H1 (cell line): ENCODE measurements around the gene NUDC. TPM values are rescaled to one million over a fixed set of nuclear protein-coding genes. Genes with fewer than 3 reads are reported as not detected.

ENCODE experiments used
- CTCF ChIA-PET: fragments of 300-600 bp; sonication (Branson Sonifier 250); formaldehyde crosslinking; loops from one replicate; lab custom pipeline; 2021; ENCODE audit not compliant: partially characterized antibody; lab: Charles Lee
- POLR2A ChIA-PET: fragments of 300-600 bp; sonication (Branson Sonifier 250); formaldehyde crosslinking; loops from one replicate; lab custom pipeline; 2021; ENCODE audit warnings: inconsistent platforms; ENCODE audit not compliant: partially characterized antibody; lab: Charles Lee
- DNase-seq, 2 experiments: peaks; one replicate each; pipeline versions ENCODE4 v3.0.0 to v3.0.0-alpha.2; 2010 to 2022; ENCODE audit warnings: low spot score in 2 of 2, low read depth in 1 of 2, mixed read lengths in 1 of 2
- FAIRE-seq: peaks from 2 replicates; lab custom pipeline; 2011; peaks lifted over from hg19 to GRCh38; lab: Jason Lieb, UNC
- H2AFZ ChIP-seq: 2 replicates; pipeline ENCODE4 v1.8.1; 2012; ENCODE audit warnings: low read length, inconsistent platforms
- H2AK5ac ChIP-seq: 2 replicates; pipeline ENCODE4 v1.6.1; 2013; ENCODE audit warnings: low read depth, low read length
- H2BK120ac ChIP-seq: replicated peaks from 2 replicates; pipeline ENCODE3; 2013; ENCODE audit warnings: low read depth, low read length, inconsistent platforms
- H2BK12ac ChIP-seq: 2 replicates; pipeline ENCODE4 v1.6.1; 2013; ENCODE audit warnings: low read depth, low read length
- H2BK15ac ChIP-seq: 2 replicates; pipeline ENCODE4 v1.6.1; 2013; ENCODE audit warnings: low read length
- H2BK20ac ChIP-seq: 2 replicates; pipeline ENCODE4 v1.6.1; 2013; ENCODE audit warnings: low read length
- H2BK5ac ChIP-seq: 2 replicates; pipeline ENCODE4 v1.6.1; 2013; ENCODE audit warnings: low read depth, low read length
- H3K14ac ChIP-seq: 2 replicates; pipeline ENCODE4 v1.6.1; 2013; ENCODE audit warnings: inconsistent platforms; ENCODE audit not compliant: insufficient read length
- H3K18ac ChIP-seq: 2 replicates; pipeline ENCODE4 v1.6.1; 2013; ENCODE audit warnings: low read length; ENCODE audit errors: extremely low read depth
- H3K23ac ChIP-seq: 2 replicates; pipeline ENCODE4 v1.6.1; 2013; ENCODE audit warnings: inconsistent platforms; ENCODE audit not compliant: insufficient read length
- H3K23me2 ChIP-seq: 2 replicates; pipeline ENCODE4 v1.6.1; 2013; ENCODE audit warnings: low read depth, low read length
- H3K27ac ChIP-seq: 2 replicates; pipeline ENCODE4 v1.6.1; 2011; ENCODE audit warnings: low read depth, low read length, inconsistent platforms
- H3K27me3 ChIP-seq, 4 experiments: replicated peaks in 1 of 4; 1 replicate in 1 of 4; 2 replicates in 3 of 4; pipeline versions ENCODE4 v1.6.1 to v1.8.1; 2011 to 2013; ENCODE audit warnings: low read length in 3 of 4, mild to moderate bottlenecking in 3 of 4, inconsistent platforms in 2 of 4, mixed read lengths in 2 of 4, moderate library complexity in 1 of 4; ENCODE audit not compliant: control insufficient read depth in 3 of 4, insufficient read depth in 3 of 4; ENCODE audit errors: extremely low read depth in 1 of 4
- H3K36me3 ChIP-seq, 4 experiments: 2 replicates each; pipeline versions ENCODE4 v1.6.1 to v1.8.1; 2011 to 2013; ENCODE audit warnings: mild to moderate bottlenecking in 4 of 4, low read length in 3 of 4, moderate library complexity in 2 of 4, control low read depth in 1 of 4, inconsistent platforms in 1 of 4; ENCODE audit not compliant: insufficient read depth in 4 of 4, control insufficient read depth in 2 of 4
- H3K4ac ChIP-seq: replicated peaks from 2 replicates; pipeline ENCODE3; 2013; ENCODE audit warnings: low read length, low read depth, mixed read lengths, inconsistent platforms; ENCODE audit not compliant: insufficient read length
- H3K4me1 ChIP-seq, 4 experiments: replicated peaks in 1 of 4; 1 replicate in 1 of 4; 2 replicates in 3 of 4; pipeline versions ENCODE4 v1.6.1 to v1.8.1; 2011 to 2013; ENCODE audit warnings: low read length in 3 of 4, inconsistent platforms in 2 of 4, mixed read lengths in 1 of 4; ENCODE audit not compliant: insufficient read depth in 4 of 4, control insufficient read depth in 3 of 4
- H3K4me2 ChIP-seq, 2 experiments: 2 replicates each; pipeline versions ENCODE4 v1.6.1 to v1.8.1; 2011 to 2013; ENCODE audit warnings: low read depth in 2 of 2, low read length in 2 of 2, control low read depth in 1 of 2, inconsistent platforms in 1 of 2, mild to moderate bottlenecking in 1 of 2; ENCODE audit not compliant: insufficient read depth in 1 of 2
- H3K4me3 ChIP-seq, 4 experiments: fragments of 200-600, 300-600 bp in 1 of 4; sonication (generic), shearing (Covaris generic), sonication (Bioruptor Twin) in 1 of 4; 2 replicates each; pipeline versions ENCODE4 v1.5.1 to v1.8.1; 2011 to 2016; ENCODE audit warnings: low read length in 4 of 4, low read depth in 3 of 4, control low read depth in 2 of 4, inconsistent platforms in 2 of 4, mild to moderate bottlenecking in 2 of 4, mixed read lengths in 1 of 4, moderate library complexity in 1 of 4; ENCODE audit not compliant: insufficient read depth in 2 of 4; ENCODE audit errors: extremely low read depth in 1 of 4
- H3K56ac ChIP-seq: replicated peaks from 2 replicates; pipeline ENCODE3; 2013; ENCODE audit warnings: low read depth, mild to moderate bottlenecking, mixed read lengths, low read length, inconsistent platforms; ENCODE audit not compliant: insufficient read length
- H3K79me1 ChIP-seq: 2 replicates; pipeline ENCODE4 v1.6.1; 2013; ENCODE audit warnings: low read depth, low read length, control low read depth
- H3K79me2 ChIP-seq, 2 experiments: 2 replicates each; pipeline versions ENCODE4 v1.6.1 to v1.8.1; 2012 to 2013; ENCODE audit warnings: low read length in 2 of 2, mild to moderate bottlenecking in 2 of 2, inconsistent platforms in 1 of 2; ENCODE audit not compliant: insufficient read depth in 2 of 2, control insufficient read depth in 1 of 2
- H3K9ac ChIP-seq, 4 experiments: replicated peaks in 1 of 4; 1 replicate in 1 of 4; 2 replicates in 3 of 4; pipeline versions ENCODE4 v1.6.1 to v1.8.1; 2011 to 2013; ENCODE audit warnings: low read depth in 3 of 4, low read length in 3 of 4, control low read depth in 2 of 4, mild to moderate bottlenecking in 2 of 4, moderate library complexity in 2 of 4, inconsistent platforms in 1 of 4; ENCODE audit errors: extremely low read depth in 1 of 4
- H3K9me3 ChIP-seq, 2 experiments: 2 replicates each; pipeline versions ENCODE4 v1.6.1 to v1.8.1; 2012 to 2013; ENCODE audit warnings: mild to moderate bottlenecking in 2 of 2, moderate library complexity in 2 of 2, control low read depth in 1 of 2, inconsistent platforms in 1 of 2, low read depth in 1 of 2, low read length in 1 of 2, mixed read lengths in 1 of 2; ENCODE audit not compliant: insufficient read depth in 2 of 2
- H4K20me1 ChIP-seq, 2 experiments: replicated peaks in 1 of 2; 2 replicates each; pipeline versions ENCODE3 to v1.8.1; 2011 to 2013; ENCODE audit warnings: inconsistent platforms in 2 of 2, low read length in 2 of 2, mild to moderate bottlenecking in 1 of 2; ENCODE audit not compliant: insufficient read depth in 2 of 2, control insufficient read depth in 1 of 2
- H4K5ac ChIP-seq: 2 replicates; pipeline ENCODE4 v1.6.1; 2013; ENCODE audit warnings: low read length, low read depth, mixed read lengths, inconsistent platforms; ENCODE audit not compliant: insufficient read length
- H4K8ac ChIP-seq: 2 replicates; pipeline ENCODE4 v1.8.0; 2013; ENCODE audit warnings: mild to moderate bottlenecking, moderate library complexity, low read length, inconsistent platforms; ENCODE audit not compliant: insufficient read depth; ENCODE audit errors: extremely low read depth
- H4K91ac ChIP-seq: replicated peaks from 2 replicates; pipeline ENCODE3; 2013; ENCODE audit warnings: low read length, mixed read lengths, inconsistent platforms; ENCODE audit not compliant: insufficient read length
- CHD1 ChIP-seq: IDR thresholded peaks from 2 replicates; pipeline ENCODE4 v1.6.1; 2012; ENCODE audit warnings: low read depth, low read length, improper control_type of control experiment
- CTBP2 ChIP-seq: IDR thresholded peaks from 2 replicates; pipeline ENCODE4 v1.7.0; 2011; ENCODE audit warnings: borderline replicate concordance, mild to moderate bottlenecking, moderate library complexity, mixed read lengths, low read length; ENCODE audit not compliant: insufficient read depth, insufficient read length
- HDAC6 ChIP-seq: IDR thresholded peaks from one replicate; pipeline ENCODE4 v1.7.1; 2012; ENCODE audit warnings: low read depth, mild to moderate bottlenecking, inconsistent platforms, low read length, moderate library complexity
- MAFK ChIP-seq: IDR thresholded peaks from 2 replicates; pipeline ENCODE4 v1.6.1; 2012; ENCODE audit warnings: low read depth, mild to moderate bottlenecking, improper control_type of control experiment, low read length
- PHF8 ChIP-seq: fragments of 200-600 bp; sonication (generic); conservative IDR thresholded peaks from 2 replicates; pipeline ENCODE4 v1.7.1; 2012; ENCODE audit warnings: low read depth, mild to moderate bottlenecking, inconsistent platforms, low read length, moderate library complexity
- POU5F1 ChIP-seq: IDR thresholded peaks from 2 replicates; pipeline ENCODE4 v1.6.1; 2011; ENCODE audit warnings: low read depth, mild to moderate bottlenecking, low read length, moderate library complexity
- RNF2 ChIP-seq: fragments of 200-900, 300-1000 bp; sonication (generic); IDR thresholded peaks from 2 replicates; pipeline ENCODE4 v1.7.1; 2016; ENCODE audit warnings: borderline replicate concordance, low read depth, mild to moderate bottlenecking, antibody characterized with exemption, low read length; ENCODE audit not compliant: poor library complexity, severe bottlenecking; ENCODE audit errors: missing control alignments
- SIN3A ChIP-seq, 2 experiments: IDR thresholded peaks in 1 of 2; conservative IDR thresholded peaks in 1 of 2; 2 replicates each; pipeline ENCODE4 v1.6.1; 2011 to 2012; ENCODE audit warnings: low read length in 2 of 2, improper control_type of control experiment in 1 of 2, low read depth in 1 of 2, mild to moderate bottlenecking in 1 of 2
- USF2 ChIP-seq: IDR thresholded peaks from 2 replicates; pipeline ENCODE4 v1.6.1; 2011; ENCODE audit warnings: low read length, improper control_type of control experiment
- WGBS, 2 experiments: shearing (Covaris generic) in 1 of 2; methylation state at CpG; one replicate each; pipeline versions ENCODE4 v1.1.6 to v1.1.7; 2013 to 2015; ENCODE audit warnings: low lambda C conversion rate in 2 of 2, mixed read lengths in 2 of 2, inconsistent platforms in 1 of 2, low coverage in 1 of 2, missing lambda C conversion rate in 1 of 2; ENCODE audit not compliant: insufficient replicate concordance in 2 of 2, insufficient coverage in 1 of 2, insufficient read length in 1 of 2; ENCODE audit errors: extremely low coverage in 1 of 2, missing lambda C conversion rate in 1 of 2; 5-methylcytosine and 5-hydroxymethylcytosine counted together
- polyA plus RNA-seq, 7 experiments: library from polyadenylated mRNA; depleted of rRNA in 3 of 7; stranded (reverse) in 5 of 7; unstranded in 2 of 7; fragments of >200 nt in 5 of 7; fragments of 200-250 nt in 2 of 7; gene quantifications; 1 replicate in 5 of 7; 2 replicates in 1 of 7; 4 replicates in 1 of 7; pipeline versions ENCODE4 v1.2.1 to v1.2.3, GENCODE V29; 2011 to 2013; ENCODE audit warnings: missing spikeins in 2 of 7, mixed read lengths in 2 of 7
- total RNA-seq: library from RNA; stranded (reverse); fragmentation: NEBNext Ultra II Directional; extraction: Animal tissue kit (Norgen Biotek cat#: 25700); gene quantifications from 2 replicates; pipeline ENCODE4 v1.2.1, GENCODE V29; 2021

Gene NUDC
- total and polyA plus RNA-seq, 2 of the 8 experiments (the other 6 are each of a cell fraction or from before 2014, with no cell fraction given), result 43.2 to 131 TPM

GRCh38 chr1:26897351-26897750, 24.2 kb upstream of the NUDC start:
- Histone ChIP-seq H3K23ac (no peak overlapping the region), H3K23me2 (peaks cover 8% of the 10 kb centered on the region), H2AK5ac (no peak overlapping the region), H3K4ac (no peak overlapping the region), H2BK120ac (no peak overlapping the region), H2AFZ (no peak overlapping the region), H2BK5ac (no peak overlapping the region), H2BK15ac (no peak overlapping the region), H4K20me1 (peaks cover 2 to 6% of the 10 kb centered on the region in 2 experiments), H3K56ac (no peak overlapping the region), H3K36me3 (peaks cover 8 to 29% (median 13%) of the 10 kb centered on the region in 4 experiments; a peak in 7 of 8 replicates), H3K4me1 (peaks cover 0 to 8% (median 3%) of the 10 kb centered on the region in 4 experiments; a peak in 3 of 7 replicates), H3K18ac (no peak overlapping the region), H3K27ac (no peak overlapping the region), H3K4me3 (no peak overlapping the region), H3K9ac (no peak overlapping the region), H3K4me2 (no peak overlapping the region), H4K8ac (no peak overlapping the region), H2BK20ac (no peak overlapping the region), H4K5ac (no peak overlapping the region), H4K91ac (no peak overlapping the region), H3K27me3 (no peaks in the 10 kb centered on the region), H3K9me3 (no peaks in the 10 kb centered on the region), H3K79me2 (peaks cover 6 to 16% of the 10 kb centered on the region in 2 experiments), H3K79me1 (peaks cover 7% of the 10 kb centered on the region; the same call in 1 of the 2 replicates), H3K14ac (no peak overlapping the region), H2BK12ac (no peak overlapping the region)
- ChIA-PET POLR2A (interaction anchor here (0.6 to 4.1 kb wide), 4 partner anchors 8 to 359 kb away, joined by 3 to 66 read pairs (median 3); partner anchors contain the start of gene GPN2), CTCF (interaction anchor here (0.6 to 4.9 kb wide), 3 partner anchors 9 to 1410 kb away, joined by 3 to 27 read pairs (median 3); partner anchors contain the start of gene GPN2)
- no peak for DNase-seq
- WGBS, 2 experiments, result 93% methylated on average over 9 of the region's 9 CpGs; no CpG with 5 or more reads in 1 of the 2 experiments
- no peak for FAIRE-seq
- TF ChIP-seq RNF2 (no peak), POU5F1 (no peak), MAFK (no peak), PHF8 (no peak), USF2 (no peak), HDAC6 (no peak), CHD1 (no peak), SIN3A (conservative IDR thresholded peaks at IDR 0.05 in 1 of 2, IDR thresholded peaks at IDR 0.05 in 1 of 2; ENCODE audit: low read depth in 1 of 2, low read length in 2 of 2) (no peak), CTBP2 (no peak)
